ENCODE data around the gene MRRF. TPM values are rescaled to one million over a fixed set of nuclear protein-coding genes. Genes with fewer than 3 reads are reported as not detected.
"Not testable (repeated sequence)": the region's sequence is repeated elsewhere in the genome, so short reads cannot be mapped to it uniquely, and the experiment has no call there.

Gene MRRF
- total RNA-seq, 2 experiments from 2014 or later, result 38.6 to 39.1 TPM

GRCh38 chr9:122325124-122325523, 60.4 kb downstream of the MRRF start:
- Mint-ChIP-seq H3K36me3 (ENCODE audit: low read depth) (peaks cover 22% of the 10 kb centered on the region), H3K27me3 (ENCODE audit: low read depth) (no peaks in the 10 kb centered on the region), H3K9me3 (ENCODE audit: insufficient read depth) (no peaks in the 10 kb centered on the region), H3K27ac (no peak overlapping the region), H3K4me3 (no peak overlapping the region), H3K4me1 (ENCODE audit: low read depth) (no peaks in the 10 kb centered on the region)
- no peak for DNase-seq
- POLR2A ChIA-PET, result no interaction called here
- CTCF ChIA-PET, result interaction anchor here (1.2 kb wide), 1 partner anchor 25 kb away, joined by 3 read pairs; no protein-coding TSS in a partner anchor
- ATAC-seq, result no peak

GRCh38 chr9:122327175-122327574, 62.5 kb downstream of the MRRF start:
- H3K27ac Mint-ChIP-seq, result no peak overlapping the region
- DNase-seq, result no peak

GRCh38 chr9:122329597-122329996, 64.9 kb downstream of the MRRF start:
- Mint-ChIP-seq H3K27ac (no peak overlapping the region), H3K9me3 (ENCODE audit: insufficient read depth) (no peaks in the 10 kb centered on the region), H3K4me1 (ENCODE audit: low read depth) (no peaks in the 10 kb centered on the region), H3K4me3 (no peak overlapping the region), H3K36me3 (ENCODE audit: low read depth) (peaks cover 4% of the 10 kb centered on the region), H3K27me3 (ENCODE audit: low read depth) (no peaks in the 10 kb centered on the region)
- ChIA-PET POLR2A (no interaction called here), CTCF (interaction anchor here (1.0 kb wide), 1 partner anchor 21 kb away, joined by 3 read pairs; no protein-coding TSS in a partner anchor)
- ATAC-seq (no peak), DNase-seq (no peak)

More at GRCh38 chr9:122327175-122327574, 62.5 kb downstream of the MRRF start:
- Mint-ChIP-seq H3K4me3 (no peak overlapping the region), H3K9me3 (ENCODE audit: insufficient read depth) (no peaks in the 10 kb centered on the region), H3K36me3 (ENCODE audit: low read depth) (peaks cover 22% of the 10 kb centered on the region), H3K27me3 (ENCODE audit: low read depth) (no peaks in the 10 kb centered on the region), H3K4me1 (ENCODE audit: low read depth) (no peaks in the 10 kb centered on the region)
- ChIA-PET CTCF (interaction anchor here (1.4 to 2.2 kb wide), 2 partner anchors 21 to 23 kb away, joined by 3 to 11 read pairs; no protein-coding TSS in a partner anchor), POLR2A (interaction anchor here (0.9 kb wide), 1 partner anchor 62 kb away, joined by 3 read pairs; the partner anchor contains the start of genes MRRF and RBM18)
- no peak for ATAC-seq

- H3K4me3 Mint-ChIP-seq; H3K27ac Mint-ChIP-seq; H3K27me3 Mint-ChIP-seq (ENCODE audit: low read depth); DNase-seq; H3K4me1 Mint-ChIP-seq (ENCODE audit: low read depth); POLR2A ChIA-PET; H3K36me3 Mint-ChIP-seq (ENCODE audit: low read depth); ATAC-seq; H3K9me3 Mint-ChIP-seq (ENCODE audit: insufficient read depth): not testable (repeated sequence)
- CTCF ChIA-PET, result interaction anchor here (0.8 to 1.1 kb wide), 2 partner anchors 15 to 20 kb away, joined by 3 read pairs; no protein-coding TSS in a partner anchor
These were observed 65.8 kb downstream of the MRRF start for GRCh38 chr9:122330466-122330865.

GRCh38 chr9:122331523-122331927, 66.8 kb downstream of the MRRF start:
- H3K27ac Mint-ChIP-seq, result peak overlapping the region; percentile 3
- H3K4me1 Mint-ChIP-seq (ENCODE audit: low read depth), result no peaks in the 10 kb centered on the region
- ChIA-PET POLR2A (no interaction called here), CTCF (interaction anchor here (1.1 kb wide), 1 partner anchor 14 kb away, joined by 3 read pairs; no protein-coding TSS in a partner anchor)
- H3K9me3 Mint-ChIP-seq (ENCODE audit: insufficient read depth), result no peaks in the 10 kb centered on the region
- DNase-seq (no peak), ATAC-seq (no peak)
- H3K27me3 Mint-ChIP-seq (ENCODE audit: low read depth), result no peaks in the 10 kb centered on the region
- H3K4me3 Mint-ChIP-seq, result no peak overlapping the region
- H3K36me3 Mint-ChIP-seq (ENCODE audit: low read depth), result no peaks in the 10 kb centered on the region

- ChIA-PET POLR2A (no interaction called here), CTCF (no interaction called here)
- Mint-ChIP-seq H3K27ac (no peak overlapping the region), H3K4me3 (no peak overlapping the region), H3K9me3 (ENCODE audit: insufficient read depth) (no peaks in the 10 kb centered on the region), H3K36me3 (ENCODE audit: low read depth) (no peaks in the 10 kb centered on the region), H3K27me3 (ENCODE audit: low read depth) (no peaks in the 10 kb centered on the region), H3K4me1 (ENCODE audit: low read depth) (no peaks in the 10 kb centered on the region)
- ATAC-seq (no peak), DNase-seq (no peak)
These were observed 67.4 kb downstream of the MRRF start for GRCh38 chr9:122332083-122332482.

GRCh38 chr9:122332644-122333043, 68.0 kb downstream of the MRRF start:
- H3K27ac Mint-ChIP-seq, result no peak overlapping the region
- DNase-seq, result no peak
- H3K4me1 Mint-ChIP-seq (ENCODE audit: low read depth), result no peaks in the 10 kb centered on the region
- POLR2A ChIA-PET, result no interaction called here
- CTCF ChIA-PET, result no interaction called here
- no peaks in the 10 kb centered on the region for H3K27me3 Mint-ChIP-seq (ENCODE audit: low read depth)
- H3K4me3 Mint-ChIP-seq, result no peak overlapping the region
- H3K9me3 Mint-ChIP-seq (ENCODE audit: insufficient read depth), result no peaks in the 10 kb centered on the region
- no peaks in the 10 kb centered on the region for H3K36me3 Mint-ChIP-seq (ENCODE audit: low read depth)
- no peak for ATAC-seq

GRCh38 chr9:122333169-122333808, 68.6 kb downstream of the MRRF start:
- POLR2A ChIA-PET, result no interaction called here
- no peak for DNase-seq
- no peaks in the 10 kb centered on the region for H3K4me1 Mint-ChIP-seq (ENCODE audit: low read depth)
- no peaks in the 10 kb centered on the region for H3K36me3 Mint-ChIP-seq (ENCODE audit: low read depth)
- CTCF ChIA-PET, result interaction anchor here (0.7 to 1.9 kb wide), 2 partner anchors 207 to 209 kb away, joined by 3 read pairs; no protein-coding TSS in a partner anchor
- H3K9me3 Mint-ChIP-seq (ENCODE audit: insufficient read depth), result no peaks in the 10 kb centered on the region
- H3K27ac Mint-ChIP-seq, result no peak overlapping the region
- no peaks in the 10 kb centered on the region for H3K27me3 Mint-ChIP-seq (ENCODE audit: low read depth)
- no peak overlapping the region for H3K4me3 Mint-ChIP-seq
- ATAC-seq, result no peak

GRCh38 chr9:122334916-122335315, 70.2 kb downstream of the MRRF start:
- ATAC-seq, result no peak
- POLR2A ChIA-PET, result no interaction called here
- no peaks in the 10 kb centered on the region for H3K36me3 Mint-ChIP-seq (ENCODE audit: low read depth)
- H3K27me3 Mint-ChIP-seq (ENCODE audit: low read depth), result no peaks in the 10 kb centered on the region
- no peaks in the 10 kb centered on the region for H3K4me1 Mint-ChIP-seq (ENCODE audit: low read depth)
- H3K27ac Mint-ChIP-seq, result no peak overlapping the region
- no peak overlapping the region for H3K4me3 Mint-ChIP-seq
- CTCF ChIA-PET, result interaction anchor here (1.9 kb wide), 1 partner anchor 210 kb away, joined by 3 read pairs; no protein-coding TSS in a partner anchor
- H3K9me3 Mint-ChIP-seq (ENCODE audit: insufficient read depth), result no peaks in the 10 kb centered on the region
- DNase-seq, result no peak

GRCh38 chr9:122336189-122336588, 71.5 kb downstream of the MRRF start:
- DNase-seq, result no peak
- CTCF ChIA-PET, result interaction anchor here (0.8 to 2.3 kb wide), 4 partner anchors 14 to 237 kb away, joined by 3 to 7 read pairs (median 4); no protein-coding TSS in a partner anchor

GRCh38 chr9:122336866-122337555, 72.3 kb downstream of the MRRF start:
- CTCF ChIA-PET, result interaction anchor here (1.1 to 2.3 kb wide), 2 partner anchors 13 to 238 kb away, joined by 3 to 7 read pairs; no protein-coding TSS in a partner anchor
- no peak overlapping the region for H3K27ac Mint-ChIP-seq
- no peak for ATAC-seq
- DNase-seq, result no peak
- POLR2A ChIA-PET, result no interaction called here
- no peaks in the 10 kb centered on the region for H3K36me3 Mint-ChIP-seq (ENCODE audit: low read depth)
- no peaks in the 10 kb centered on the region for H3K4me1 Mint-ChIP-seq (ENCODE audit: low read depth)
- H3K9me3 Mint-ChIP-seq (ENCODE audit: insufficient read depth), result no peaks in the 10 kb centered on the region
- no peaks in the 10 kb centered on the region for H3K27me3 Mint-ChIP-seq (ENCODE audit: low read depth)
- no peak overlapping the region for H3K4me3 Mint-ChIP-seq

More at GRCh38 chr9:122336189-122336588, 71.5 kb downstream of the MRRF start:
- POLR2A ChIA-PET, result no interaction called here
- no peak for ATAC-seq
- Mint-ChIP-seq H3K27me3 (ENCODE audit: low read depth) (no peaks in the 10 kb centered on the region), H3K36me3 (ENCODE audit: low read depth) (no peaks in the 10 kb centered on the region), H3K9me3 (ENCODE audit: insufficient read depth) (no peaks in the 10 kb centered on the region), H3K27ac (no peak overlapping the region), H3K4me3 (no peak overlapping the region), H3K4me1 (ENCODE audit: low read depth) (no peaks in the 10 kb centered on the region)

- ChIA-PET POLR2A (no interaction called here), CTCF (interaction anchor here (1.1 to 2.3 kb wide), 2 partner anchors 13 to 238 kb away, joined by 3 to 7 read pairs; no protein-coding TSS in a partner anchor)
- Mint-ChIP-seq H3K4me1 (ENCODE audit: low read depth) (no peaks in the 10 kb centered on the region), H3K9me3 (ENCODE audit: insufficient read depth) (no peaks in the 10 kb centered on the region), H3K4me3 (no peak overlapping the region), H3K36me3 (ENCODE audit: low read depth) (no peaks in the 10 kb centered on the region), H3K27ac (no peak overlapping the region), H3K27me3 (ENCODE audit: low read depth) (no peaks in the 10 kb centered on the region)
- DNase-seq, result no peak
- ATAC-seq, result no peak
These were observed 72.9 kb downstream of the MRRF start for GRCh38 chr9:122337556-122337929.
